GM18499 (cell line): ENCODE results near the gene DPEP3.
"Not testable (repeated sequence)": the region's sequence is repeated elsewhere in the genome, so short reads cannot be mapped to it uniquely, and the experiment has no call there.

Experiments
- ATAC-seq: cut with Tn5 transposase; IDR thresholded peaks from one replicate; pipeline ENCODE4 v1.9.1; 2021; ENCODE audit warnings: moderate number of reproducible peaks; ENCODE audit not compliant: insufficient read depth, unreplicated experiment

The DPEP3 gene, protein sequence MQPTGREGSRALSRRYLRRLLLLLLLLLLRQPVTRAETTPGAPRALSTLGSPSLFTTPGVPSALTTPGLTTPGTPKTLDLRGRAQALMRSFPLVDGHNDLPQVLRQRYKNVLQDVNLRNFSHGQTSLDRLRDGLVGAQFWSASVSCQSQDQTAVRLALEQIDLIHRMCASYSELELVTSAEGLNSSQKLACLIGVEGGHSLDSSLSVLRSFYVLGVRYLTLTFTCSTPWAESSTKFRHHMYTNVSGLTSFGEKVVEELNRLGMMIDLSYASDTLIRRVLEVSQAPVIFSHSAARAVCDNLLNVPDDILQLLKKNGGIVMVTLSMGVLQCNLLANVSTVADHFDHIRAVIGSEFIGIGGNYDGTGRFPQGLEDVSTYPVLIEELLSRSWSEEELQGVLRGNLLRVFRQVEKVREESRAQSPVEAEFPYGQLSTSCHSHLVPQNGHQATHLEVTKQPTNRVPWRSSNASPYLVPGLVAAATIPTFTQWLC

DNA sequence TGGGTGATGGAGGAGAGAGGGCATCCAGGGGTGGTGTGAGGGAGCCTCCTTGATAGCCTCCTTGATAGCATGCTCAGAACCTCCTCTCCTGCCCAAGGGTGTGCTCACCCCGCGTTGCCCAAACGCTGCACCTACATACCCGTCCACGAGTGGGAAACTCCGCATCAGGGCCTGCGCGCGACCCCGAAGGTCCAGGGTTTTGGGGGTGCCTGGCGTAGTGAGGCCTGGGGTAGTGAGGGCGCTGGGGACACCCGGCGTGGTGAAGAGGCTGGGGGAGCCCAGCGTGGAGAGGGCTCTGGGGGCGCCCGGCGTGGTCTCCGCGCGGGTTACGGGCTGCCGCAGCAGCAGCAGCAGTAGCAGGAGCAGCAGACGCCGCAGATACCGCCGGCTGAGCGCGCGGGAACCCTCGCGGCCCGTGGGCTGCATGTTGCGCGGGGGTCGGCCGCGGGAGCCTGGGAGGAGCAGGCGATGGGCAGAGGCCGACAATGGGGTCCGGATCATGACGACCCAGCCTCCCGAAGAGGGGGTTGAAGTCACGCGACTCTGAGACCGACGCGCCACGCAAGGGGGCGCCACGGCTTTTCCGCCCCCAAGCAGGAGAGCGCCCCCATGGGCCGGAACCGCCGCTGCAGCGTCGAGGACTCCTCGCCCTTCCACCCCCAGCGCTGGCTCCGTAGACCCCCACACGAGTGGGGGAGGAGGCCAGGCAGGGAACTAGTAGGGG, at the start of gene DPEP3:
DPEP3 (minus strand) TSS at position 545 of the 724 bp plus-strand sequence; CDS start at position 426, 119 bp downstream.
- ATAC-seq, result no peak

DNA sequence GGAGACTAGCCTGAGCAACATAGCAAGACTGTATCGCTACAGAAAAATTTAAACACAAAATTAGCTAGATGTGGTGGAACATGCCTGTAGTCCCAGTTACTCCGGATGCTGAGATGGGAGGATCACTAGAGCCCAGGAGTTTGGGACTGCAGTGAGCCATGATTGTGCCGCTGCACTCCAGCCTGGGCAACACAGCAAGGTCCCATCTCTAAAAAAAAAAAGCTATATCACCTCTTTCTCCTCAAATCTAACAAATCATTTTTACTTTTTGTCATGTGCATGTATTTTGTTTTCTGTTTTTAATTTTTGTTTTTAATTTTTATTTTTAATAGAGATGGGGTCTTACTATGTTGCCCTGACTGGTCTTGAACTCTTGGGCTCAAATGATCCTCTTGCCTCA, 48.7 kb upstream of the DPEP3 start:
- no peak for ATAC-seq

DNA sequence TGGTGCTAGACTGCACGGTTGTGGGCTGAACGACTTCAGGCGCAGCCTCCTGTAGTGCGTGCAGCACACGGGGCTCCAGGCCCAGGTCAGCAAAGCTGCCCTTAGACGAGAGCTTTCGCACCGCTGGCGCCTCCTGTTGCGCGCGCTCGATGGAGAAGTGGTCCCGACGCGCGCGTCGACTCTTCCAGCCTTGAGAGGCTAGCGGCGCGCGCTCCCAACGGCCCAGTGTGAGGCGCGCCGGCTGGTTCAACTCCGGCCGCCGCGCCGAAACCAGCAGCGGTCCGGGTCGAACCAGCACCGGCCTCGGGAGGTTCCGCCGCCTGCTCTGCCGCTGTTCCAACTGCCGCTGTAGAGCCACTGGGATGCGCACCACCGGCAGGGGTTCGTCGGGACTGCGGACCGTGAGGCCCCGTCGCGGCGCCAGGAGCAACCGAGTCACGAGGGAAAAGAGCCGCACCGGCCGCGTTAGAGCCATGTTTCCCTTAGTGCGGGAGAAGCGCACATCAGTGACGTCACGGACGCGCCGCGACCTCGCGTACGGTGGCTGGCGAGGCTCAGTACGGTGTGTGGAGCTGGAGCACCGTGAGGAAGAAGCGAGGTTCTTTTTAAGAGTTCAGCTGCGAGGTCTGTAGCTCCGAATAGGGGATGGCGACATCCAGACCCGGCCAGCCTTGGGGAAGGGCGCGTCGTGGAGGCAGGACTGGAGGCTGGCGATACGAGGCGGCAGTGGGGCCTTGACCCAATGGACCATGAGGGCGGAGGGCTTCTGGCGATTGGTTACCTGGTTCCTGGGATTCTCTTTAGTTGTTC, 42.6 kb upstream of the DPEP3 start, which contains the start of the genes DDX28 and DUS2:
DDX28 (minus strand) TSS at position 505 of the 810 bp plus-strand sequence; CDS start at position 475, 30 bp downstream.
DUS2 (plus strand) TSS at position 557 of the 810 bp plus-strand sequence. CDS start 14,740 bp downstream, outside the sequence.
- peak; percentile 49 for ATAC-seq

DNA sequence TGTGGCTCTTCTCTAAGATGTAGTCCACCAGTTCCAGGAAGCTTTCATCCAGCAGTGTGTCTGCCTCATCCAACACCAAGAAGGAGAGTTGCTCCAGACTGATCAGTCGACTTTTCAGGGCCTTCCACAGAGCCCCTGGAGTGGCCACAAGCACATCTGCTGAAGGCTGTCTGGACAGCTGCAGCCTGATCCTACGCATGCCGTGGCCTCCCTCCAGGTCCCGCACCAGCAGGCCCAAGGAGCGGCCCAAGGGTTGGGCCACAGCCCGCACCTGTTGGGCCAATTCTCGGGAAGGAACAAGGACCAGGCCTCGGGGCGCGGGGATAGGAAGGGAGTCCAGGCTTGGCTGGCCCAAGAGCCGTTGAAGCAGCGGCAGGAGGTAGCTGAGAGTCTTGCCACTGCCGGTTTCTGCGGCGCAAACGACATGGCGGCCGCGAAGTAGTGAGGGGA, 42.0 kb upstream of the DPEP3 start:
- no peak for ATAC-seq

DNA sequence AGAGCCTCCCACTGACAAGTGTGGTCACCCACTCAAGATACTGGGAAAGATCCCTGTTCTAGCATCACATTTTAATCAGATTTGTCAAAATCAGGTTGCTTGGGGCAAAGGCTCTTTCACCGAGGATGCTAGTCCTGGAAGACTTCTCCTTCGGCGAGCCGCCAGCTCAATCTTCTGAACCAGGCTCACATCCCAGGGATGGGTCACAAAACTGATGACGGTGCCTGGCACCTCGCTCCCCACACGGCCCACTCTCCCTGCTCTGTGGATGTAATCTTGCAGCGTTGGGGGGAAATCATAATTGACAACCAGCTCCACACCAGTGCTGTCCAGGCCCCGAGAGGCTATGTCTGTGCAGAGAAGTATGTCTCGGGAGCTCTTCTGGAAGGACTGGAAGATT, 41.2 kb upstream of the DPEP3 start:
- no peak for ATAC-seq

DNA sequence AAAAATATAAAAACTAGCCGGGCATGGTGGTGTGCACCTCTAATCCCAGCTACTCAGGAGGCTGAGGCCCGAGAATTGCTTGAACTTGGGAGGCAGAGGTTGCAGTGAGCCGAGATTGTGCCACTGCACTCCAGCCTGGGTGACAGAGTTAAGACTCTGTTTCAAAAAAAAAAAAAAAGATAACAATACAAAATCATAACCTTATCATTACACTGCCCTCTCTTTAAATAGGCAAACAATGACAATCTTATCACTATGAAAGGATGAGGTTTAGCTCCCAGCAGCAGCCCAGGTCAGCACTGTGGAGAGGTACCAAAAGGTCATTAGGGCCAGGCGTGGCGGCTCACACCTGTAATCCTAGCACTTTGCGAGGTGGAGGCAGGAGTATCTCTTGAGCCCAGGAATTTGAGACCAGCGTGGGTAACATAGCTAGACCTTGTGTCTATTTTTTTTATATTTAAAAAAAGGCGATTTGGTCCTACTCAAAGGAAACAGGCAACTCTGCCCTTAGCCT, 38.9 kb upstream of the DPEP3 start:
- no peak for ATAC-seq

DNA sequence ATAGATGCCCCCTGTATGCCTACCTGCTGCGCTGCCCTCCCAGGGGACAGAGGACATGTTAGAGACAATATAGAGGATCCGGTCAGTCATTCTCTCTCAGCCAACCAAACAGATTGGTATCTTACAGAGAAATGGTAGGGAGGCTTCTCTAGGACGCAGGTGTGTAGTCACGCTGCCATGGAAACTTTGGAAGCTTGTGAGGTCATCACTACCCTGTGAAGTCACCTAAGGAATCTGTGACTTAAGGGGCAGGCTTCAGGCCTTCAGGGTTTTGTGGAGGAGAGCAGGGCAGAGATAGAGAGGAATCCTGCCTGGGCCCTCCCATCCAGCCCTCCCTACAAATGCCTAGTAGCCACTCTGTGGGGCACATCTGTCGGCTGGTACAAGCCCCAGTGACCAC, 35.4 kb upstream of the DPEP3 start, which contains the start of gene DPEP2NB:
DPEP2NB (minus strand) TSS at position 231 of the 400 bp plus-strand sequence; CDS start at position 90, 141 bp downstream.
- no peak for ATAC-seq

DNA sequence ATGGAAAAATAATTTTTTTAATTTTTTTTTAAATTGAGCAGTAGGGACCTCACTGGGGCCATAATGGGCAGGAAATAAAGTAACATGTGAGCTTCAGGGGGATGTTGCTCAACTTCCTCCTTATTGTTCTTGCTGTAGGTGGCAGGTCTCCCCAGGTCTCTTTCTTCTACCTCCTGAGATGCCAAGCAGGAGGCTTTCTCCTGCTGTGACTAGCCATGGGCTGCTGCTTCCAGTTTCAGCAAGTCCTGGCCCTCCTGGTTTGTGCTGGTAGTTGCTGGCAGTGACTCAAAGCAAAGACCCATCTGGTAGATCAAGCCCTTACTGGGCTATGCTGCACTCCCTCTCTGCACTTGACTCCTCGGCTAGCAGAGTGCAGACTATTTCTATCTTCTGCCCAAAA, 33.1 kb upstream of the DPEP3 start:
- no peak for ATAC-seq

DNA sequence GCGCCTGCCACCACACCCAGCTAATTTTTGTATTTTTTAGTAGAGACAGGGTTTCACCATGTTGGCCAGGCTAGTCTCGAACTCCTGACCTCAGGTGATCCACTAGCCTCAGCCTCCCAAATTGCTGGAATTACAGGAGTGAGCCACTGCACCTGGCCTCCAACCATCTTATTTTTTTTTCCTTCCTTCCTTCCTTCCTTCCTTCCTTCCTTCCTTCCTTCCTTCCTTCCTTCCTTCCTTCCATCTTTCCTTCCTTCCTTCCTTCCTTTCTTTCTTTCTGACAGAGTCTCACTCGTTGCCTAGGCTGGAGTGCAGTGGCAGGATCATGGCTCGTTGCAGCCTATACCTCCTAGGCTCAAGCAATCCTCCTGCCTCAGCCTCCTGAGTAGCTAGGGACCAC, 29.6 kb upstream of the DPEP3 start:
- not testable (repeated sequence) for ATAC-seq

DNA sequence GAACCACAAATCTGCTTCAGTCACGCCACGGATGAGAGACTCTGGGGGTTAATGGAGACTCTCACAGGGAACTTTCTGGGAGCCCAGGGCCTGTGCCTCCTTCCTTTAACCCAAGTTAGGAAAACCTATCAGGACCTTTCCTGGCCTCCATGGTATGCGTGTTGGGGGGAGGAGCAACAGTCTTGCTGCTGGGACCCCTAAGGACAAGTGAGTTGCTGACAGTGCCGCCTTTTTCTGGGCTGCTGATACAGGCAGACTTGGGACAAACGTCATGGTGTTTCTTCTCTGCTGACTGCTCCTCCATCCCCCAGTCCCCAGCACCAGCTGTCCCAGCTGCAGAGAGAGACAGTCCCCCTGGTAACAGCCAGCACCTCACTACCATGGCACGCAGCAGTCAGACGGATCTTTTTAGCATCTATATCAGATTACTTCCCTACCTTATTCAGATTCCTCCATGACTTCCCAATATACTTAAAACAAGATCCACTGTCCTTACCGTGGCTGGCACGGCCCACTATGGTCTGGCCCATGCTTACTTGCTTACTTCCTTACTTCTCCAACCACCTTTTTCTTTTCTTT, 28.9 kb upstream of the DPEP3 start:
- ATAC-seq, result no peak

DNA sequence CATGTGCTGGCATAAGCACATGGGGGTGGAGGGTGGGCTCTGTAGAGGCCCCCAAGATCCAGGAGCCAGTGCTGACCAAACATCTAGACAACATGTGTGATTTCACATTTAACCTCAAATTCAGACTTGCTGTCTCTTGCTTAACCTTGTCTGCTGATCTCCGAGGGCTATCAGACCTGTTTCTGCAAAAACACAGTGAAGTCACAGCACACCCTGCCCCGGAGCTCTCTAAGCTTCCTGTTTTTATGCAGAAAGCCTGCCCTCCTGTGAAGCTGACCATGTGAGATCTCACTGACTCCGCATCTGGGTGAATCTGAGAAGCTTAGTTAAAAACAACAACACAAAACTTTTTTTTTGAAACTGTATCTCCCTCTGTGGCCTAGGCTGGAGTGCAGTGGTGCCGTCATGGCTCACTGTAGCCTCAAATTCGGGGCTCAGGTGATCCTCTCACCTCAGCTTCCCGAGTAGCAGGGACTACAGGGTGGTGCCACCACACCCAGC, 25.5 kb upstream of the DPEP3 start:
- ATAC-seq, result no peak

DNA sequence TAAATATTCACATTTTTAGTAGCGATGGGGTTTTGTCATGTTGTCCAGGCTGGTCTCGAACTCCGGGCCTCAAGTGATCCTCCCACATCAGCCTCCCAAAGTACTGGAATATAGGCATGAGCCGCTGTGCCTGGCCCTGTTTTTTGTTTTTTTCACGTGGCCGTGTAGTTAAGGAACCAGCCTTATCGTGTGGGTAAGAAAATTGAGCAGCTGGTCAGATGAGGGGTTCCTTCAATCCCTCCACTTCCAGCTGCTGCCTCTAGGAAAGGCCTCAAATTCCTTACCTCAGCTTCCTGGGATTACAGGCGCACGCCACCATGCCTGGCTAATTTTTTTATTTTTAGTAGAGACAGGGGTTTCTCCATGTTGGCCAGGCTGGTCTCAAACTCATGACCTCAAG, 24.9 kb upstream of the DPEP3 start:
- no peak for ATAC-seq

DNA sequence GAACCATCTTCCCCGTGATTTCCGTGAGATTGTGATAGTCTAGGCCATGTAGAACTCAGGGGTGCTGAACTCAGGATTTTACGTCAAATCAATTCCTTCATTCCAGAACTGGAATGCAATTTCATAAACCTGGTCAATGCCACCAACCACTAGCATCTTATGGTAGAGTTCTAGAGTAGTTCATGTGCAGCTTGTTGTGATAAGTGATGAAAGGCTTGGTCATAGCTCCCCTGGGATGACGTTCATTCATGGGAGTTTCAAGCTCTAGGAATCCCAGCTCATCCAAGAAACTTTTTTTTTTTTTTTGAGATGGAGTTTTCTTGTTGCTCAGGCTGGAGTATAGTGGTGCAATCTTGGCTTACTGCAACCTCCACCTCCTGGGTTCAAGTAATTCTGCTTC, 22.7 kb upstream of the DPEP3 start:
- ATAC-seq, result no peak

DNA sequence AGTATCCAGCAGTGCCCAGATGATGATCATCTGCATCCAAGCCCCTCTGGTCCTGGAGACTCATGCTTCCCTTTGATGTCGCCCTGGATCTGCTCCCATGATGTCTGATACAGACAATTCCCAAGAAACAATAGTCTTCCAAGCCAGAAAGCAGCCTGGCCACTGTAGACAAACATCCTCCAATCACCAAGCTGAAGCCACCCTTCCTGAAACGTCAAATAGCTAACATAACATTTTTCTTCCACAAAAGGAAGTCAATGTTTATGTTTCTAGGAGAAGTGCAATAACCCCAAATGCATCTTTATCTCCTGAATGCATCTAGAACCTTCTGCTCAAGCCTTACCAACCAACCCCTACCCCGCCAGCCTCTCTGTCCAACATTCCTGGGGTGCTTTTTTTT, 20.2 kb upstream of the DPEP3 start:
- no peak for ATAC-seq

DNA sequence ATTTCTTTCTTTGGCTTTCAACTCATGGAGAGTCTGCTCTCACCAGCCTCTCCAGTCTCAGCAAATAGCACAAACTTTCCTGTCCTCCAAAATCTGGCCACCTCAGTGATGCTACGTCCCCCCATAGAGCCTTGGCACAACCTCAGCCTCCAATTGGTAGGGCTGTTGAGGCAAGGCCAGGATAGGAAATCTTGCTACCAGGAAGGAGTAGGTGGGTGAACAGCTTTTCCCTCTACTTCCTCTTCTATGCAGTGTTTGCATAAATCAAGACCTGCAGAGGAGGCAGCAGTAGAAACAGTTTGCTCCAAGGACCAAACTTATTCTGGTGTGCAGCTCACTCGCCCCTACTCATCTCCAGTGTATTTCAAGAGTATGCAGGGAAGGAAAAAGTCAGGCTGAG, 19.7 kb upstream of the DPEP3 start:
- ATAC-seq, result no peak

DNA sequence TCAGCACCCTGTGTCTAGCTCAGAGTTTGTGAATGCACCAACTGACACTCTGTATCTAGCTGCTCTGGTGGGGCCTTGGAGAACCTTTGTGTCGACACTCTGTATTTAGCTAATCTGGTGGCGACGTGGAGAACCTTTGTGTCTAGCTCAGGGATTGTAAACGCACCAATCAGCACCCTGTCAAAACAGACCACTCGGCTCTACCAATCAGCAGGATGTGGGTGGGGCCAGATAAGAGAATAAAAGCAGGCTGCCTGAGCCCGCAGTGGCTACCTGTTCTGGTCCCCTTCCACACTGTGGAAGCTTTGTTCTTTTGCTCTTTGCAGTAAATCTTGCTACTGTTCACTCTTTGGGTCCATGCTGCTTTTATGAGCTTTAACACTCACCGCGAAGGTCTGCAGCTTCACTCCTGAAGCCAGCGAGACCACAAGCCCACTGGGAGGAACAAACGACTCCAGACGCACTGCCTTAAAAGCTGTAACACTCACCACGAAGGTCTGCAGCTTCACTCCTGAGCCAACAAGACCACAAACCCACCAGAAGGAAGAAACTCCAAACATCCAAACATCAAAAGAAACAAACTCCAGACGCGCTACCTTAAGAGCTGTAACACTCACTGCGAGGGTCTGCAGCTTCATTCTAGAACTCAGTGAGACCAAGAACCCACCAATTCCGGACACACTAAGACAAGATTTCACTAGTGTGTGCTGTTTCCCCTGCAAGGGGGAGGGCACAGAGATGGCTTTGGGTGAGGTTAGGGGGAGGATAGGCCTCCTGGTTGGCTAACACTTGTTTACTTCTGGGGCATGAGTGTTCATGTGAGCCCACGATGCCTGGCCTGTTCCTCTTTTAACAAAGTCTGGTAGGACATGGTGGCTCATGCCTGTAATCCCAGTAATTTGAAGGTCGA, 18.7 kb upstream of the DPEP3 start, which contains the start of gene DPEP2:
DPEP2 (minus strand) TSS at position 706 of the 910 bp plus-strand sequence. CDS start 6,272 bp downstream, outside the sequence.
- ATAC-seq, result not testable (repeated sequence)

DNA sequence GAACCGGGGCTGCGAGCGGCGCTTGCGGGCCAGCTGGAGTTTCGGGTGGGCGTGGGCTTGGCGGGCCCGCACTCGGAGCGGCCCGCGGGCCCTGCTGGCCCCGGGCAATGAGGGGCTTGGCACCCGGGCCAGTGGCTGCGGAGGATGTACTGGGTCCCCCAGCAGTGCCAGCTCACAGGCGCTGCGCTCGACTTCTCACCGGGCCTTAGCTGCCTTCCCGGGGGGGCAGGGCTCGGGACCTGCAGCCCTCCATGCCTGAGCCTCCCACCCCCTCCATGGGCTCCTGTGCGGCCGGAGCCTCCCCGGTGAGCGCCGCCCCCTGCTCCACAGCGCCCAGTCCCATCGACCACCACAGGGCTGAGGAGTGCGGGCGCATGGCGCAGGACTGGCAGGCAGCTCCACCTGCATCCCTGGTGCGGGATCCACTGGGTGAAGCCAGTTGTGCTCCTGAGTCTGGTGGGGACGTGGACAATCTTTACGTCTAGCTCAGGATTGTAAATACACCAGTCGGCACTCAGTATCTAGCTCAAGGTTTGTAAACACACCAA, 18.0 kb upstream of the DPEP3 start:
- not testable (repeated sequence) for ATAC-seq

DNA sequence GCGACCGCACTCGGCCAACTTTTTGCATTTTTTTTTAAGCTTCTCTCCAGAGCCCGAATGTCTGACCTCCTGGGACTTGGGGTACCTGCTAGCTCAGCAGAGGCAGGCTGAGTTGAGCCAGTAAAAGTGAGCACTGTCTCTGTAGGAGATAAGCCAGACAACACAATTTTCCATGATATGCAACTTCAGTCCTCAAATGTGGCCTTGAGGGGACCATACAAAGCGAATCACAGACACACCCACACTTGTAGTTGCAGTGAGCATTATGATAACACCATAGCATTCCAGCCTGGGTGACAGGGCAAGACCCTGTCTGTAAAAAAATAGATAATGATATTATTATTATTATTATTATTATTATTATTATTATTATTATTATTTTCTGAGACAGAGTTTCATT, 16.4 kb upstream of the DPEP3 start:
- no peak for ATAC-seq
